CD14-positive monocyte (primary cell): Measurements from ENCODE around the gene EXD3. TPM values are rescaled to one million over a fixed set of nuclear protein-coding genes. Genes with fewer than 3 reads are reported as not detected.

Experiments used
- DNase-seq, 3 donors: peaks; one replicate each; pipeline ENCODE4 v3.0.0-alpha.2; 2011 to 2022
- H2AFZ ChIP-seq: 2 replicates; pipeline ENCODE4 v1.6.0; 2012; ENCODE audit warnings: mild to moderate bottlenecking, low read depth, low read length, inconsistent platforms; ENCODE audit not compliant: insufficient read depth, poor library complexity, severe bottlenecking
- H3K27ac ChIP-seq, 2 donors: 1 replicate in 1 of 2; 2 replicates in 1 of 2; pipeline ENCODE4 v1.5.1; 2012 to 2013; ENCODE audit warnings: low read length in 2 of 2, control low read depth in 1 of 2, inconsistent platforms in 1 of 2, low read depth in 1 of 2, mild to moderate bottlenecking in 1 of 2
- H3K27me3 ChIP-seq, 2 donors: one replicate each; pipeline versions ENCODE4 v1.6.0 to v1.6.1; 2011 to 2013; ENCODE audit warnings: low read length in 2 of 2; ENCODE audit not compliant: control insufficient read depth in 2 of 2, insufficient read depth in 2 of 2
- H3K36me3 ChIP-seq, 2 donors: replicated peaks in 1 of 2; 1 replicate in 1 of 2; 2 replicates in 1 of 2; pipeline versions ENCODE4 v1.5.1 to v1.6.1; 2012 to 2013; ENCODE audit warnings: low read length in 2 of 2, control low read depth in 1 of 2, inconsistent platforms in 1 of 2, mild to moderate bottlenecking in 1 of 2; ENCODE audit not compliant: insufficient read depth in 2 of 2, control insufficient read depth in 1 of 2
- H3K4me1 ChIP-seq, 2 donors: 1 replicate in 1 of 2; 2 replicates in 1 of 2; pipeline versions ENCODE4 v1.5.1 to v1.6.1; 2012 to 2013; ENCODE audit warnings: low read length in 2 of 2, control low read depth in 1 of 2, inconsistent platforms in 1 of 2, mild to moderate bottlenecking in 1 of 2, moderate library complexity in 1 of 2; ENCODE audit not compliant: insufficient read depth in 2 of 2, control insufficient read depth in 1 of 2
- H3K4me2 ChIP-seq: replicated peaks from 2 replicates; pipeline ENCODE3; 2012; ENCODE audit warnings: low read length, moderate library complexity, mild to moderate bottlenecking; ENCODE audit not compliant: poor library complexity, severe bottlenecking; ENCODE audit errors: extremely low read depth
- H3K4me3 ChIP-seq, 3 experiments: fragments of 200-600 bp in 1 of 3; sonication (generic) in 1 of 3; replicated peaks in 1 of 3; 1 replicate in 2 of 3; 2 replicates in 1 of 3; pipeline ENCODE4 v1.5.1; 2011 to 2013; ENCODE audit warnings: low read length in 3 of 3, mild to moderate bottlenecking in 3 of 3, control low read depth in 2 of 3, low read depth in 2 of 3, inconsistent platforms in 1 of 3, moderate library complexity in 1 of 3
- H3K79me2 ChIP-seq: 2 replicates; pipeline ENCODE4 v1.6.0; 2012; ENCODE audit warnings: mild to moderate bottlenecking, control low read depth, inconsistent platforms, low read length, moderate library complexity; ENCODE audit not compliant: insufficient read depth
- H3K9ac ChIP-seq: 2 replicates; pipeline ENCODE4 v1.6.0; 2017; ENCODE audit warnings: low read length, mild to moderate bottlenecking; ENCODE audit not compliant: insufficient read depth, poor library complexity, severe bottlenecking
- H3K9me3 ChIP-seq, 2 donors: replicated peaks in 1 of 2; 1 replicate in 1 of 2; 2 replicates in 1 of 2; pipeline versions ENCODE4 v1.5.1 to v1.6.1; 2012 to 2013; ENCODE audit warnings: low read length in 2 of 2, control low read depth in 1 of 2; ENCODE audit not compliant: control insufficient read depth in 1 of 2, insufficient read depth in 1 of 2
- H4K20me1 ChIP-seq: 2 replicates; pipeline ENCODE4 v1.6.0; 2012; ENCODE audit warnings: mild to moderate bottlenecking, low read length, control low read depth, moderate library complexity; ENCODE audit not compliant: insufficient read depth
- H3K27ac Mint-ChIP-seq, 7 donors: one replicate each; pipeline ENCODE4 v1.8.0; 2020; ENCODE audit warnings: mild to moderate bottlenecking in 7 of 7, mixed read lengths in 7 of 7, moderate library complexity in 6 of 7, inconsistent platforms in 2 of 7
- H3K27me3 Mint-ChIP-seq, 3 donors: one replicate each; pipeline ENCODE4 v1.8.0; 2021 to 2022; ENCODE audit warnings: low read depth in 3 of 3, mild to moderate bottlenecking in 3 of 3, mixed read lengths in 3 of 3, moderate library complexity in 3 of 3, inconsistent platforms in 1 of 3
- H3K36me3 Mint-ChIP-seq, 2 donors: one replicate each; pipeline ENCODE4 v1.8.0; 2020; ENCODE audit warnings: mixed read lengths in 2 of 2, inconsistent platforms in 1 of 2, mild to moderate bottlenecking in 1 of 2
- H3K4me1 Mint-ChIP-seq: one replicate; pipeline ENCODE4 v1.8.0; 2020; ENCODE audit warnings: mild to moderate bottlenecking, mixed read lengths
- H3K4me3 Mint-ChIP-seq, 2 donors: one replicate each; pipeline ENCODE4 v1.8.0; 2020; ENCODE audit warnings: mild to moderate bottlenecking in 2 of 2, mixed read lengths in 2 of 2, moderate library complexity in 1 of 2
- H3K9me3 Mint-ChIP-seq, 7 donors: one replicate each; pipeline ENCODE4 v1.8.0; 2020 to 2022; ENCODE audit warnings: mixed read lengths in 7 of 7, mild to moderate bottlenecking in 6 of 7, moderate library complexity in 6 of 7, inconsistent platforms in 2 of 7
- CTCF ChIP-seq: fragments of 200-600 bp; IDR thresholded peaks from one replicate; pipeline ENCODE4 v1.8.0; 2022; ENCODE audit warnings: antibody characterized with exemption, mild to moderate bottlenecking
- WGBS: methylation state at CpG from one replicate; pipeline ENCODE4 v1.1.5; 2013; ENCODE audit warnings: missing lambda C conversion rate; ENCODE audit not compliant: insufficient coverage; 5-methylcytosine and 5-hydroxymethylcytosine counted together
- intact Hi-C, 2 donors: fragments of 100-400 bp; cut with micrococcal nuclease; formaldehyde crosslinking; loops; one replicate each; pipeline versions ENCODE4 v1.15.0 to v1.15.1; 2023
- polyA plus RNA-seq, 3 donors: library from polyadenylated mRNA; depleted of rRNA in 1 of 3; unstranded in 2 of 3; stranded (reverse) in 1 of 3; fragments of 300-500 nt in 2 of 3; fragments of >200 nt in 1 of 3; fragmentation: Illumina TruSeq in 2 of 3; gene quantifications; 1 replicate in 2 of 3; 2 replicates in 1 of 3; pipeline ENCODE4 v1.2.3, GENCODE V29; 2012 to 2021

Gene EXD3
- polyA plus RNA-seq, 3 donors = 2.0 to 10.8 (median 3.0) TPM

DNA sequence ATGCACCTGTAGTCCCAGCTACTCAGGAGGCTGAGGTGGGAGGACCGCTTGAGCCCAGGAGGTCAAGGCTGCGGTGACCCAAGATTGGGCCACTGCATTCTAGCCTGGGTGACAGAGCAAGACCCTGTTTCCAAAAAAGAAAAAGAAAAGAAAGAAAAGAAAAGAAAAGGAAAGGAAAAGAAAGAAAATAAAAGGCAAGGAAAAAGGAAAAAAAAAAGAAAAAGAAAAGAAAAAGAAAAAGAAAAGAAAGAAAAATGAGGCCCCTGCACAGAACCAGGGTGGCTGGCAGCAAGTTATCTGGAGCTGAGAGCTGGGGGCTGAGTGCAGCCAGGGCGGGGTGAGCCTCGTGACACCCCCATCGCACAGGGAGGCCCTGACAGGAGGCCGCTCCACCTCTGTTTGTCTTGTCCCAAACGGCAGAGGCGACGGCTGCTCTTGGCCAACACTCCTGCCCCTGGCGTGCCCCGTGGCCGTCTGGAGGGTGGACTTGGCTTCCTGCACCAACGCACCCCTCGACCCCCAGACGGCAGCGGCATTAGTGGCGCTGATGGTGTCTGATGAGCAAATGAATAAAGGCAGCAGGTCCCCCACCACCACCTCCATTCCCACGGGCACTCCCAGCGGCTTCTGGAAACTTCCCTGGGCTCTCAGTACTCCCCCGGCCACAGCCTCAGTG, 16.7 kb downstream of the EXD3 start:
- H3K9me3 Mint-ChIP-seq = peaks cover 12 to 24% (median 20%) of the 10 kb centered on the region in 7 donors
- Histone ChIP-seq H3K4me1 (peaks cover 6% of the 10 kb centered on the region in 2 donors), H4K20me1 (peaks cover 34% of the 10 kb centered on the region), H3K27ac (no peak overlapping the region), H3K4me3 (no peak overlapping the region), H3K27me3 (peaks cover 7 to 27% of the 10 kb centered on the region in 2 donors), H3K9me3 (peaks cover 9 to 21% of the 10 kb centered on the region in 2 donors), H3K9ac (no peak overlapping the region), H3K79me2 (no peaks in the 10 kb centered on the region), H3K36me3 (no peaks in the 10 kb centered on the region), H3K4me2 (no peak overlapping the region), H2AFZ (no peak overlapping the region)
- peak overlapping the region in 1 of 2 donors; percentile 75 for H3K4me3 Mint-ChIP-seq
- no peak for TF ChIP-seq CTCF
- peaks cover 8% of the 10 kb centered on the region for H3K4me1 Mint-ChIP-seq
- DNase-seq = no peak
- peaks cover 14 to 19% of the 10 kb centered on the region in 2 donors for H3K36me3 Mint-ChIP-seq
- intact Hi-C loops = loop anchor here (2.0 to 5.0 kb wide), 3 partner anchors 79 to 111 kb away; no protein-coding TSS in a partner anchor
- peaks cover 23 to 48% (median 30%) of the 10 kb centered on the region in 3 donors for H3K27me3 Mint-ChIP-seq
- H3K27ac Mint-ChIP-seq = no peak overlapping the region
- 93% methylated on average over 11 of the region's 20 CpGs for WGBS

- Histone ChIP-seq H3K9me3 (peaks cover 9 to 21% of the 10 kb centered on the region in 2 donors), H2AFZ (no peak overlapping the region), H3K9ac (no peak overlapping the region), H4K20me1 (peaks cover 29% of the 10 kb centered on the region), H3K36me3 (no peaks in the 10 kb centered on the region), H3K27ac (no peak overlapping the region), H3K27me3 (peaks cover 7 to 21% of the 10 kb centered on the region in 2 donors), H3K79me2 (no peaks in the 10 kb centered on the region), H3K4me3 (no peak overlapping the region), H3K4me1 (peaks cover 1 to 4% of the 10 kb centered on the region in 2 donors), H3K4me2 (no peak overlapping the region)
- TF ChIP-seq CTCF = no peak
- H3K27ac Mint-ChIP-seq = peak overlapping the region in 3 of 7 donors; percentile 23 to 63 (median 23)
- H3K36me3 Mint-ChIP-seq = peaks cover 14 to 21% of the 10 kb centered on the region in 2 donors
- no peak for DNase-seq
- peak overlapping the region in 1 of 2 donors; percentile 75 for H3K4me3 Mint-ChIP-seq
- peaks cover 8% of the 10 kb centered on the region for H3K4me1 Mint-ChIP-seq
- H3K9me3 Mint-ChIP-seq = peaks cover 15 to 29% (median 22%) of the 10 kb centered on the region in 7 donors
- intact Hi-C loops = loop anchor here (2.0 to 5.0 kb wide), 3 partner anchors 78 to 111 kb away; no protein-coding TSS in a partner anchor
- WGBS = 65% methylated on average over 10 of the region's 11 CpGs
- peaks cover 22 to 43% (median 28%) of the 10 kb centered on the region in 3 donors for H3K27me3 Mint-ChIP-seq
Measured at GRCh38 chr9:137405677-137406081, 17.3 kb downstream of the EXD3 start.
